HG03558 (cell line): Measurements from ENCODE around the gene FBP2.

Experiments
- ATAC-seq: cut with Tn5 transposase; IDR thresholded peaks from one replicate; pipeline ENCODE4 v1.9.1; 2021; ENCODE audit warnings: moderate number of reproducible peaks; ENCODE audit not compliant: unreplicated experiment; ENCODE audit errors: extremely low read depth

The FBP2 gene

GRCh38 chr9:94511955-94512265 is 81.7 kb downstream of the FBP2 start:
- ATAC-seq: no peak

GRCh38 chr9:94511134-94511954 is 82.3 kb downstream of the FBP2 start:
- no peak for ATAC-seq
